GM12878 (cell line): ENCODE results near the gene ZSWIM6. TPM values are rescaled to one million over a fixed set of nuclear protein-coding genes. Genes with fewer than 3 reads are reported as not detected.

Experiments
- ATAC-seq: fragments of 200-7000 bp; cut with Tn5 transposase; 3 replicates; pipeline ENCODE4 v1.9.1; 2020; ENCODE audit warnings: mild to moderate bottlenecking, moderate library complexity
- BruUV-seq: library from RNA; stranded (reverse); fragments of 400-500 nt; replicated peaks from 2 replicates; lab custom pipeline; 2021; lab: Mats Ljungman, UMichigan
- CTCF ChIA-PET: fragments of 300-600 bp; sonication (Branson Sonifier 250); formaldehyde crosslinking; extraction: SDS; loops from one replicate; lab custom pipeline; 2021; ENCODE audit warnings: inconsistent platforms; lab: Yijun Ruan, JAX
- POLR2A ChIA-PET: fragments of 350-600 bp; formaldehyde crosslinking; extraction: SDS; loops from one replicate; lab custom pipeline; 2021; ENCODE audit warnings: inconsistent platforms; lab: Charles Lee
- RAD21 ChIA-PET: fragments of 300-600 bp; sonication (Branson Sonifier 250); formaldehyde crosslinking; loops from one replicate; lab custom pipeline; 2023; ENCODE audit warnings: antibody characterized with exemption; ENCODE audit not compliant: unreplicated experiment; lab: Charles Lee
- SMC1A ChIA-PET: fragments of 300-600 bp; sonication (Branson Sonifier 250); formaldehyde crosslinking; loops from one replicate; lab custom pipeline; 2023; ENCODE audit not compliant: unreplicated experiment, uncharacterized antibody; lab: Charles Lee
- DNase-seq: peaks from one replicate; pipeline ENCODE4 v3.0.0-alpha.2; 2011; ENCODE audit warnings: low read depth, low spot score
- FAIRE-seq: peaks from 3 replicates; lab custom pipeline; 2011; peaks lifted over from hg19 to GRCh38; lab: Jason Lieb, UNC
- H2AFZ ChIP-seq: 2 replicates; pipeline ENCODE4 v1.6.0; 2011; ENCODE audit warnings: low read depth, low read length, control low read depth; ENCODE audit not compliant: control insufficient read depth
- H3K27ac ChIP-seq: 2 replicates; pipeline ENCODE4 v1.5.1; 2011; ENCODE audit warnings: control low read depth; ENCODE audit not compliant: control insufficient read depth, insufficient read depth
- H3K27me3 ChIP-seq, 2 experiments: replicated peaks in 1 of 2; 2 replicates each; pipeline versions ENCODE4 v1.6.0 to v1.6.1; 2011; ENCODE audit warnings: low read length in 1 of 2; ENCODE audit not compliant: control insufficient read depth in 2 of 2, insufficient read depth in 2 of 2
- H3K36me3 ChIP-seq, 2 experiments: 2 replicates each; pipeline ENCODE4 v1.5.1; 2011; ENCODE audit warnings: low read length in 1 of 2; ENCODE audit not compliant: control insufficient read depth in 2 of 2, insufficient read depth in 2 of 2
- H3K4me1 ChIP-seq: 2 replicates; pipeline ENCODE4 v1.6.1; 2011; ENCODE audit warnings: mild to moderate bottlenecking, low read length, moderate library complexity, mixed read lengths; ENCODE audit not compliant: control insufficient read depth, insufficient read depth
- H3K4me2 ChIP-seq: 2 replicates; pipeline ENCODE4 v1.6.0; 2011; ENCODE audit warnings: control low read depth; ENCODE audit not compliant: control insufficient read depth, insufficient read depth
- H3K4me3 ChIP-seq: fragments of 200-600 bp; sonication (generic); 2 replicates; pipeline ENCODE4 v1.5.1; 2016
- H3K79me2 ChIP-seq: 2 replicates; pipeline ENCODE4 v1.6.0; 2011; ENCODE audit warnings: low read length; ENCODE audit not compliant: control insufficient read depth, insufficient read depth
- H3K9ac ChIP-seq: 2 replicates; pipeline ENCODE4 v1.8.0; 2011; ENCODE audit warnings: low read length, control low read depth, mixed read lengths; ENCODE audit not compliant: control insufficient read depth, insufficient read depth
- H3K9me3 ChIP-seq: replicated peaks from 3 replicates; pipeline ENCODE4 v1.5.1; 2011; ENCODE audit warnings: mild to moderate bottlenecking, low read length; ENCODE audit not compliant: control insufficient read depth, insufficient read depth
- H4K20me1 ChIP-seq: 2 replicates; pipeline ENCODE4 v1.6.0; 2011; ENCODE audit not compliant: control insufficient read depth, insufficient read depth
- CBFB ChIP-seq: IDR thresholded peaks from 2 replicates; pipeline ENCODE4 v1.6.1; 2016; ENCODE audit warnings: antibody characterized with exemption, low read depth
- FOS ChIP-seq: IDR thresholded peaks from 3 replicates; pipeline ENCODE4 v1.6.1; 2011; ENCODE audit warnings: borderline replicate concordance; ENCODE audit not compliant: insufficient read length; ENCODE audit errors: extremely low read depth
- HDAC6 ChIP-seq: fragments of 200-600 bp; sonication (generic); IDR thresholded peaks from one replicate; pipeline ENCODE4 v1.8.0; 2017; ENCODE audit warnings: antibody characterized with exemption; ENCODE audit not compliant: unreplicated experiment
- JUND ChIP-seq: IDR thresholded peaks from 2 replicates; pipeline ENCODE4 v1.6.1; 2012; ENCODE audit warnings: low read depth, mild to moderate bottlenecking, low read length, improper control_type of control experiment, moderate library complexity
- WGBS: methylation state at CpG from one replicate; pipeline ENCODE4 v1.1.6; 2016; ENCODE audit warnings: low lambda C conversion rate; ENCODE audit not compliant: insufficient replicate concordance, insufficient coverage; ENCODE audit errors: missing lambda C conversion rate; 5-methylcytosine and 5-hydroxymethylcytosine counted together
- in situ Hi-C: fragments of 300-500 bp; cut with MboI; formaldehyde crosslinking; loops from 9 replicates; pipeline ENCODE4 v1.14.3; 2018; ENCODE audit warnings: mixed read lengths
- intact Hi-C: fragments of 100-400 bp; cut with micrococcal nuclease; formaldehyde crosslinking; loops from one replicate; pipeline ENCODE4 v1.14.2; 2022; ENCODE audit not compliant: unreplicated experiment
- polyA plus RNA-seq, 11 experiments: library from polyadenylated mRNA; depleted of rRNA in 4 of 11; unstranded in 6 of 11; stranded (reverse) in 5 of 11; fragments of >200 nt; fragmentation: Nextera tagmentation in 4 of 11; fragmentation: Illumina TruSeq in 1 of 11; extraction: Ambion mirVana in 4 of 11; extraction: Trizol in 1 of 11; gene quantifications; 1 replicate in 1 of 11; 2 replicates in 10 of 11; pipeline versions ENCODE4 v1.2.1 to v1.2.3, GENCODE V29; 2011 to 2016; ENCODE audit warnings: inconsistent platforms in 2 of 11, missing spikeins in 2 of 11, low read depth in 1 of 11
- total RNA-seq, 4 experiments: library from RNA; depleted of rRNA in 3 of 4; stranded (reverse); fragments of >200 nt in 3 of 4; fragmentation: Illumina TruSeq in 1 of 4; extraction: Trizol in 1 of 4; gene quantifications; 2 replicates each; pipeline versions ENCODE4 v1.2.1 to v1.2.3, GENCODE V29; 2013 to 2021
- TF ChIP-seq, protein P1 (sequence below): fragments of 450-650 bp; IDR thresholded peaks from 2 replicates; pipeline ENCODE4 v1.6.1; 2017; ENCODE audit warnings: mild to moderate bottlenecking, moderate library complexity
- TF ChIP-seq, protein P2 (sequence below): IDR thresholded peaks from 2 replicates; pipeline ENCODE4 v1.6.1; 2012; ENCODE audit warnings: low read depth, low read length, improper control_type of control experiment

Gene ZSWIM6
- total and polyA plus RNA-seq, 10 of the 15 experiments (the other 5 are each of a cell fraction or from before 2014, with no cell fraction given), result 0.53 to 6.2 (median 3.4) TPM

DNA sequence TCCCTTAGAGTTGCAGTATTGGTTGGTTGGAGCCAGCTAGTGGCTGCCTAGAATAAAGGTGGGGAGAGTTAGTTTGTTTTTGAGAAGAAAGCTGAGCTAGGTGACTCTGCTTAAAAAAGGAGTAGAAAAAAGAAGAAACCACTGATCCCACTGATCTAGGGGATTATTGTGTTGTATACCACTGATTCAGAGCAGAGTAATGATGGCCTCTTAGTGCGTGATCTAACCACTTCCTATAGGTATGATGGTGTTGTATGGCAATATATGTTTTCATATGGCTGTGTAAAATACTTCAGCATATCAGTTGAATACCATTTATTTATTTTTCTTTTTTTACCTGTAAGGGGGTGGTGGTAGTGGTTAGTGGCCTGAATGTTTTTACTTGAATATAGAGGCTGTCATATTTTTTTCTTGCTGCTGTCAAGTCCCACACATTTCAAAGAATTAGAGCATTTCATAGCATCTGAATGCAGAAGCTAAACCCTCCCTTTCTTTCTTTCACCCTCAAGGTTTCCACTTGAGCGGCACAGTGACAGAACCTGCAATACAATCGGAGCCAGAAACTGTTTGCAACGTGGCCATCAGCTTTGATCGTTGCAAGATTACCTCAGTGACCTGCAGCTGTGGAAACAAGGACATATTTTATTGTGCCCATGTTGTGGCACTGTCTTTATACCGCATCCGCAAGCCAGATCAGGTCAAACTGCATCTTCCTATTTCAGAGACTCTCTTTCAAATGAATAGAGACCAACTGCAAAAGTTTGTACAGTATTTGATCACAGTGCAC is 140.3 kb downstream of the ZSWIM6 start (continued):
- TF ChIP-seq, protein P1, sequence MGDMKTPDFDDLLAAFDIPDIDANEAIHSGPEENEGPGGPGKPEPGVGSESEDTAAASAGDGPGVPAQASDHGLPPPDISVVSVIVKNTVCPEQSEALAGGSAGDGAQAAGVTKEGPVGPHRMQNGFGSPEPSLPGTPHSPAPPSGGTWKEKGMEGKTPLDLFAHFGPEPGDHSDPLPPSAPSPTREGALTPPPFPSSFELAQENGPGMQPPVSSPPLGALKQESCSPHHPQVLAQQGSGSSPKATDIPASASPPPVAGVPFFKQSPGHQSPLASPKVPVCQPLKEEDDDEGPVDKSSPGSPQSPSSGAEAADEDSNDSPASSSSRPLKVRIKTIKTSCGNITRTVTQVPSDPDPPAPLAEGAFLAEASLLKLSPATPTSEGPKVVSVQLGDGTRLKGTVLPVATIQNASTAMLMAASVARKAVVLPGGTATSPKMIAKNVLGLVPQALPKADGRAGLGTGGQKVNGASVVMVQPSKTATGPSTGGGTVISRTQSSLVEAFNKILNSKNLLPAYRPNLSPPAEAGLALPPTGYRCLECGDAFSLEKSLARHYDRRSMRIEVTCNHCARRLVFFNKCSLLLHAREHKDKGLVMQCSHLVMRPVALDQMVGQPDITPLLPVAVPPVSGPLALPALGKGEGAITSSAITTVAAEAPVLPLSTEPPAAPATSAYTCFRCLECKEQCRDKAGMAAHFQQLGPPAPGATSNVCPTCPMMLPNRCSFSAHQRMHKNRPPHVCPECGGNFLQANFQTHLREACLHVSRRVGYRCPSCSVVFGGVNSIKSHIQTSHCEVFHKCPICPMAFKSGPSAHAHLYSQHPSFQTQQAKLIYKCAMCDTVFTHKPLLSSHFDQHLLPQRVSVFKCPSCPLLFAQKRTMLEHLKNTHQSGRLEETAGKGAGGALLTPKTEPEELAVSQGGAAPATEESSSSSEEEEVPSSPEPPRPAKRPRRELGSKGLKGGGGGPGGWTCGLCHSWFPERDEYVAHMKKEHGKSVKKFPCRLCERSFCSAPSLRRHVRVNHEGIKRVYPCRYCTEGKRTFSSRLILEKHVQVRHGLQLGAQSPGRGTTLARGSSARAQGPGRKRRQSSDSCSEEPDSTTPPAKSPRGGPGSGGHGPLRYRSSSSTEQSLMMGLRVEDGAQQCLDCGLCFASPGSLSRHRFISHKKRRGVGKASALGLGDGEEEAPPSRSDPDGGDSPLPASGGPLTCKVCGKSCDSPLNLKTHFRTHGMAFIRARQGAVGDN, result no peak
- no peak for TF ChIP-seq JUND
- no peak for TF ChIP-seq FOS

DNA sequence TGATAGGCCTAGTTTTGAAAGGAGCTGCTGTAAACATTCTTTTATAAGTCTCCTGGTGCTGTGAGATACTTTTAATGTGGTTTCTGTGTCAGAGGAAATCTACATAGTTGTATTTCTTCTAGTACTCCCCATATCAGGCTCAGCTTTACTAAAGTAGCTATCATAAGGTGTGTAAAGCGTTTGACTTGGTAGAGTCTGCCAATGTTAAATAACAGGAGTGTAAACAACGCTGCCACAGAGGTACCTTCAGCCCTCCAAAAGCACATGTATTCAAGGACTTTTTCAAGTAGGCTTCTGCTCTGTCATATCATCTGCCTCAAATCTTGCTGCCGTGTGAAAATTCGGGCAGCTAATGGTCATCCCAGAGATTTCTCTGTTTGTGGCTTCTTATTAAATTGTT is 142.7 kb downstream of the ZSWIM6 start:
- no peaks in the 10 kb centered on the region for H3K4me1 ChIP-seq
- no peaks in the 10 kb centered on the region for H3K79me2 ChIP-seq
- H3K9ac ChIP-seq, result no peak overlapping the region
- intact Hi-C loops (no loop called here), in situ Hi-C loops (no loop called here)
- no peak overlapping the region for H2AFZ ChIP-seq
- H3K9me3 ChIP-seq, result no peaks in the 10 kb centered on the region
- CTCF ChIA-PET, result interaction anchor here (0.8 to 2.2 kb wide), 2 partner anchors 16 to 184 kb away, joined by 3 to 5 read pairs; no protein-coding TSS in a partner anchor
- POLR2A ChIA-PET, result no interaction called here
- SMC1A ChIA-PET, result interaction anchor here (1.1 to 1.9 kb wide), 3 partner anchors 12 to 119 kb away, joined by 3 to 6 read pairs (median 4); no protein-coding TSS in a partner anchor
- no TSS peak for BruUV-seq
- no peaks in the 10 kb centered on the region for H4K20me1 ChIP-seq
- FAIRE-seq (no peak), ATAC-seq (no peak), DNase-seq (no peak)
- RAD21 ChIA-PET, result no interaction called here
- no peaks in the 10 kb centered on the region for H3K36me3 ChIP-seq
- 54% methylated on average over 4 of the region's 4 CpGs for WGBS
- H3K4me2 ChIP-seq, result no peak overlapping the region
- no peak overlapping the region for H3K4me3 ChIP-seq
- H3K27ac ChIP-seq, result no peak overlapping the region
- TF ChIP-seq HDAC6 (no peak), CBFB (no peak)
- TF ChIP-seq, protein P2, sequence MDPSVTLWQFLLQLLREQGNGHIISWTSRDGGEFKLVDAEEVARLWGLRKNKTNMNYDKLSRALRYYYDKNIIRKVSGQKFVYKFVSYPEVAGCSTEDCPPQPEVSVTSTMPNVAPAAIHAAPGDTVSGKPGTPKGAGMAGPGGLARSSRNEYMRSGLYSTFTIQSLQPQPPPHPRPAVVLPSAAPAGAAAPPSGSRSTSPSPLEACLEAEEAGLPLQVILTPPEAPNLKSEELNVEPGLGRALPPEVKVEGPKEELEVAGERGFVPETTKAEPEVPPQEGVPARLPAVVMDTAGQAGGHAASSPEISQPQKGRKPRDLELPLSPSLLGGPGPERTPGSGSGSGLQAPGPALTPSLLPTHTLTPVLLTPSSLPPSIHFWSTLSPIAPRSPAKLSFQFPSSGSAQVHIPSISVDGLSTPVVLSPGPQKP, result no peak
- H3K27me3 ChIP-seq, result no peaks in the 10 kb centered on the region
